22Rv1 (cell line): ENCODE results near the gene CACNG8.

ENCODE experiments used
- H3K27ac ChIP-seq: fragments of 450-650 bp; 2 replicates; pipeline ENCODE4 v1.5.1; 2017
- CTCF ChIP-seq: fragments of 450-650 bp; IDR thresholded peaks from 2 replicates; pipeline ENCODE4 v1.5.1; 2017; ENCODE audit warnings: mild to moderate bottlenecking
- ZFX ChIP-seq: fragments of 450-650 bp; IDR thresholded peaks from 2 replicates; pipeline ENCODE4 v1.6.1; 2017; ENCODE audit warnings: antibody characterized with exemption, borderline replicate concordance

The CACNG8 gene

GRCh38 chr19:53961523-53962356, 997 bp upstream of the CACNG8 start:
- no peak overlapping the region for H3K27ac ChIP-seq
- no peak for TF ChIP-seq ZFX
- TF ChIP-seq CTCF, result no peak

- TF ChIP-seq CTCF, result no peak
- no peak for TF ChIP-seq ZFX
- H3K27ac ChIP-seq, result no peak overlapping the region
Observed at GRCh38 chr19:53965091-53965490, 2.4 kb downstream of the CACNG8 start.

- H3K27ac ChIP-seq, result no peak overlapping the region
- TF ChIP-seq ZFX (no peak), CTCF (no peak)
Observed at GRCh38 chr19:53966931-53967330, 4.2 kb downstream of the CACNG8 start.

- TF ChIP-seq CTCF (no peak), ZFX (no peak)
- no peak overlapping the region for H3K27ac ChIP-seq
Observed at GRCh38 chr19:53969366-53969765, 6.6 kb downstream of the CACNG8 start.

- TF ChIP-seq ZFX (no peak), CTCF (no peak)
- H3K27ac ChIP-seq, result no peak overlapping the region
Observed at GRCh38 chr19:53971673-53972072, 8.9 kb downstream of the CACNG8 start.

- TF ChIP-seq CTCF (no peak), ZFX (no peak)
- no peak overlapping the region for H3K27ac ChIP-seq
Observed at GRCh38 chr19:53977429-53977990, 14.8 kb downstream of the CACNG8 start.
